HG02588 (cell line): ENCODE data around the gene DAPP1.
A peak's percentile ranks its signal among the peaks of the same experiment; 100 is the strongest.
"Not testable (repeated sequence)": the region's sequence is repeated elsewhere in the genome, so short reads cannot be mapped to it uniquely, and the experiment has no call there.

Source experiments
- ATAC-seq: cut with Tn5 transposase; IDR thresholded peaks from one replicate; pipeline ENCODE4 v1.9.1; 2021; ENCODE audit warnings: mild to moderate bottlenecking, moderate library complexity; ENCODE audit not compliant: unreplicated experiment

DAPP1 gene

GRCh38 chr4:99816545-99817308 is at the start of gene DAPP1:
DAPP1 (plus strand) TSS chr4:99816827; CDS start chr4:99816914, 87 bp downstream.
- peak; percentile 94 for ATAC-seq

GRCh38 chr4:99770842-99771241 is 45.8 kb upstream of the DAPP1 start:
- ATAC-seq, result not testable (repeated sequence)

- no peak for ATAC-seq
Measured at GRCh38 chr4:99783940-99784339, 32.7 kb upstream of the DAPP1 start.

GRCh38 chr4:99784842-99785241 is 31.8 kb upstream of the DAPP1 start:
- ATAC-seq, result no peak

- ATAC-seq, result no peak
Measured at GRCh38 chr4:99790796-99791617, 25.6 kb upstream of the DAPP1 start.

GRCh38 chr4:99800332-99801004 is 16.2 kb upstream of the DAPP1 start:
- no peak for ATAC-seq

- ATAC-seq, result no peak
Measured at GRCh38 chr4:99801005-99801699, 15.5 kb upstream of the DAPP1 start.

GRCh38 chr4:99803566-99804101 is 13.0 kb upstream of the DAPP1 start:
- ATAC-seq, result no peak

- no peak for ATAC-seq
Measured at GRCh38 chr4:99806545-99806944, 10.1 kb upstream of the DAPP1 start.

GRCh38 chr4:99807666-99808065 is 9.0 kb upstream of the DAPP1 start:
- ATAC-seq, result no peak

GRCh38 chr4:99808260-99808857 is 8.3 kb upstream of the DAPP1 start:
- ATAC-seq, result peak; percentile 88

- ATAC-seq, result no peak
Measured at GRCh38 chr4:99809326-99809725, 7.3 kb upstream of the DAPP1 start.

- no peak for ATAC-seq
Measured at GRCh38 chr4:99810536-99810935, 6.1 kb upstream of the DAPP1 start.

- no peak for ATAC-seq
Measured at GRCh38 chr4:99811117-99811516, 5.5 kb upstream of the DAPP1 start.

GRCh38 chr4:99811850-99812249 is 4.8 kb upstream of the DAPP1 start:
- no peak for ATAC-seq

GRCh38 chr4:99815597-99816011 is 1.0 kb upstream of the DAPP1 start:
- no peak for ATAC-seq

GRCh38 chr4:99817309-99817890 is 773 bp downstream of the DAPP1 start:
- peak; percentile 25 for ATAC-seq

- no peak for ATAC-seq
Measured at GRCh38 chr4:99818661-99819060, 2.0 kb downstream of the DAPP1 start.

- peak; percentile 79 for ATAC-seq
Measured at GRCh38 chr4:99821918-99822503, 5.4 kb downstream of the DAPP1 start.
